Right lobe of liver (tissue), 6 donors: Measurements from ENCODE around the gene TACC3. TPM values are rescaled to one million over a fixed set of nuclear protein-coding genes. Genes with fewer than 3 reads are reported as not detected.

Source experiments
- ATAC-seq, 4 donors: fragments of 200-7000 bp; cut with Tn5 transposase; one replicate each; pipeline ENCODE4 v1.9.1; 2020; ENCODE audit warnings: mild to moderate bottlenecking in 4 of 4, moderate library complexity in 4 of 4
- DNase-seq, 3 donors: peaks; one replicate each; pipeline ENCODE4 v3.0.0-alpha.2; 2020
- H3K27ac ChIP-seq, 3 donors: fragments of 200-600 bp; one replicate each; pipeline ENCODE4 v1.8.0; 2022
- H3K27me3 ChIP-seq, 2 donors: fragments of 200-600 bp; one replicate each; pipeline ENCODE4 v1.8.0; 2022
- H3K36me3 ChIP-seq, 4 donors: fragments of 200-600 bp; sonication (generic) in 1 of 4; one replicate each; pipeline versions ENCODE4 v1.5.1 to v1.8.0; 2017 to 2022; ENCODE audit warnings: control low read depth in 1 of 4
- H3K4me1 ChIP-seq, 4 donors: fragments of 200-600 bp; sonication (generic) in 1 of 4; one replicate each; pipeline versions ENCODE4 v1.5.1 to v1.8.0; 2017 to 2022; ENCODE audit warnings: control low read depth in 1 of 4
- H3K4me3 ChIP-seq, 3 donors: fragments of 200-600 bp; one replicate each; pipeline ENCODE4 v1.8.0; 2022
- H3K9me3 ChIP-seq, 4 donors: fragments of 200-600 bp; sonication (generic) in 1 of 4; one replicate each; pipeline versions ENCODE4 v1.5.1 to v1.8.0; 2017 to 2022; ENCODE audit warnings: control low read depth in 1 of 4
- CTCF ChIP-seq, 4 donors: fragments of 200-600 bp in 3 of 4; fragments of 450-650 bp in 1 of 4; IDR thresholded peaks; one replicate each; pipeline versions ENCODE4 v1.5.1 to v1.8.0; 2016 to 2022; ENCODE audit warnings: antibody characterized with exemption in 4 of 4, mild to moderate bottlenecking in 2 of 4
- POLR2A ChIP-seq: fragments of 450-650 bp; IDR thresholded peaks from one replicate; pipeline ENCODE4 v1.6.1; 2017; ENCODE audit warnings: antibody characterized with exemption, mild to moderate bottlenecking
- WGBS: methylation state at CpG from one replicate; pipeline ENCODE4 v1.1.6; 2018; ENCODE audit warnings: low coverage, low lambda C conversion rate; ENCODE audit not compliant: insufficient coverage; ENCODE audit errors: missing lambda C conversion rate; 5-methylcytosine and 5-hydroxymethylcytosine counted together
- intact Hi-C, 2 donors: fragments of 100-400 bp; cut with DNase I; formaldehyde crosslinking; loops; one replicate each; pipeline versions ENCODE4 v1.11.2 to v1.14.1; 2022
- total RNA-seq, 6 experiments: library from RNA; depleted of rRNA in 2 of 6; stranded (reverse); fragments of >200 nt in 2 of 6; fragmentation: NEBNext Ultra II Directional in 3 of 6; extraction: Animal tissue kit (Norgen Biotek cat#: 25700) in 3 of 6; gene quantifications; one replicate each; pipeline versions ENCODE4 v1.1.0 to v1.2.4, GENCODE V29; 2016 to 2023
- donor health status: DM: no; HTN: yes; CAD: no.
- donor health status: DM: no; HTN: no; CAD: no.
- donor health status: DM: no; HTN: no; CAD: no.
- donor health status: DM: no; HTN: yes; CAD: no.
- donor health status: DM: no; HTN: yes; CAD: no.

Gene TACC3
- total RNA-seq, 6 experiments from 2014 or later, result 2.2 to 5.7 (median 4.8) TPM

GRCh38 chr4:1767770-1768366, 46.5 kb downstream of the TACC3 start:
- ATAC-seq (peak; percentile 6 to 52 (median 37)), DNase-seq (no peak)
- H3K4me1 ChIP-seq, result peaks cover 0 to 8% (median 2%) of the 10 kb centered on the region in 4 donors
- WGBS, result 56% methylated on average over 4 of the region's 32 CpGs
- H3K27me3 ChIP-seq, result no peaks in the 10 kb centered on the region
- H3K36me3 ChIP-seq, result no peaks in the 10 kb centered on the region
- intact Hi-C loops, result no loop called here
- no peak overlapping the region for H3K27ac ChIP-seq
- H3K4me3 ChIP-seq, result peak overlapping the region in 2 of 3 donors; percentile 18 to 33
- H3K9me3 ChIP-seq, result no peaks in the 10 kb centered on the region
- TF ChIP-seq CTCF (IDR thresholded peaks at IDR 0.05) (peak in 1 of 4 donors; percentile 10), POLR2A (no peak)

GRCh38 chr4:1768367-1769034, 47.2 kb downstream of the TACC3 start:
- H3K27me3 ChIP-seq, result no peaks in the 10 kb centered on the region
- intact Hi-C loops, result no loop called here
- no peak overlapping the region for H3K27ac ChIP-seq
- peaks cover 0 to 4% (median 2%) of the 10 kb centered on the region in 4 donors for H3K4me1 ChIP-seq
- WGBS, result no CpG with 5 or more reads among the region's 23 CpGs
- DNase-seq, result no peak
- no peak overlapping the region for H3K4me3 ChIP-seq
- no peak for TF ChIP-seq CTCF (IDR thresholded peaks at IDR 0.05)
- TF ChIP-seq POLR2A, result no peak
- no peaks in the 10 kb centered on the region for H3K36me3 ChIP-seq
- H3K9me3 ChIP-seq, result no peaks in the 10 kb centered on the region
- ATAC-seq, result peak in 1 of 4 donors; percentile 6

DNA sequence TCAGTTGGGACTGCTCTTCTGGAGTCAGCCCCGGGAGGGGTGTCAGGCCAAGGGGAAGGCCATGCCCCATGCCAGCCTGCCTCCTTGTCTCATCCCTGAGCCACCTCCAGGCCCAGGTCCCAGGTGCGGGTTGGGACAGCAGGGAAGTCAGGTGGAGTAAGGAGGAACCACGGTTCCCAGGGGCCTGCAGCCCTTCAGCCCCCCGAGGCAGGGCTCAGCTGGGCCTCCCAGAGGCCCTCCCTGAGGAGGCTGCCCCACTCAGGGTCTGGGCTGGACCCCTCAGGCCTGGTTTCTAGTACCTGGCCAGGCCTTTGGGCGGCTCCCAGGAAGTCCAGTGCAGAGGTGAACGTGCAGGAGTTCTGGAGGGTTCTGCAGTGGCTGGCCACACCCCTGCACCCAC, 48.4 kb downstream of the TACC3 start:
- Histone ChIP-seq H3K27ac (no peak overlapping the region), H3K27me3 (no peaks in the 10 kb centered on the region), H3K4me1 (no peaks in the 10 kb centered on the region), H3K4me3 (no peak overlapping the region), H3K36me3 (no peaks in the 10 kb centered on the region), H3K9me3 (no peaks in the 10 kb centered on the region)
- intact Hi-C loops, result no loop called here
- DNase-seq, result no peak
- ATAC-seq, result no peak
- WGBS, result 40% methylated on average over 1 of the region's 6 CpGs
- TF ChIP-seq POLR2A, result no peak
- no peak for TF ChIP-seq CTCF (IDR thresholded peaks at IDR 0.05)

- H3K27me3 ChIP-seq, result no peaks in the 10 kb centered on the region
- H3K4me3 ChIP-seq, result no peak overlapping the region
- no peak overlapping the region for H3K27ac ChIP-seq
- no peak for TF ChIP-seq CTCF (IDR thresholded peaks at IDR 0.05)
- TF ChIP-seq POLR2A, result no peak
- ATAC-seq (no peak), DNase-seq (no peak)
- H3K36me3 ChIP-seq, result no peaks in the 10 kb centered on the region
- intact Hi-C loops, result no loop called here
- H3K4me1 ChIP-seq, result no peaks in the 10 kb centered on the region
- WGBS, result no CpG with 5 or more reads among the region's 33 CpGs
- H3K9me3 ChIP-seq, result no peaks in the 10 kb centered on the region
Observed at GRCh38 chr4:1770245-1770644, 48.9 kb downstream of the TACC3 start.
